Thoracic aorta (tissue), 2 donors: Measurements from ENCODE around the gene HDGFL2. TPM values are rescaled to one million over a fixed set of nuclear protein-coding genes. Genes with fewer than 3 reads are reported as not detected.

Experiments used
- ATAC-seq: fragments of 150-250 bp; one replicate; pipeline ENCODE4 v1.8.0; 2017; ENCODE audit warnings: low read depth; ENCODE audit not compliant: insufficient number of reproducible peaks, low FRiP score
- DNase-seq: peaks from one replicate; pipeline ENCODE4 v3.0.0-alpha.2; 2020; ENCODE audit warnings: low spot score
- H3K27ac ChIP-seq, 2 donors: fragments of 200-600 bp; sonication (generic); 1 replicate in 1 of 2; 2 replicates in 1 of 2; pipeline ENCODE4 v1.5.1; 2016; ENCODE audit warnings: mild to moderate bottlenecking in 2 of 2, moderate library complexity in 2 of 2
- H3K27me3 ChIP-seq: fragments of 200-600 bp; sonication (generic); replicated peaks from 2 replicates; pipeline ENCODE4 v1.6.0; 2016; ENCODE audit warnings: mild to moderate bottlenecking; ENCODE audit not compliant: insufficient read depth
- H3K36me3 ChIP-seq: fragments of 200-600 bp; sonication (generic); one replicate; pipeline ENCODE4 v1.5.1; 2016
- H3K4me1 ChIP-seq, 2 donors: fragments of 200-600 bp; sonication (generic); 1 replicate in 1 of 2; 2 replicates in 1 of 2; pipeline versions ENCODE4 v1.5.1 to v1.6.0; 2016; ENCODE audit warnings: low read depth in 2 of 2, mild to moderate bottlenecking in 1 of 2; ENCODE audit not compliant: control insufficient read depth in 1 of 2
- H3K4me3 ChIP-seq: fragments of 200-600 bp; sonication (generic); 2 replicates; pipeline ENCODE4 v1.5.1; 2016; ENCODE audit warnings: mild to moderate bottlenecking
- H3K9me3 ChIP-seq: fragments of 200-600 bp; sonication (generic); 2 replicates; pipeline ENCODE4 v1.5.1; 2016
- total RNA-seq, 2 donors: library from RNA; depleted of rRNA; stranded (reverse); fragments of >200 nt; gene quantifications; one replicate each; pipeline versions ENCODE4 v1.1.0 to v1.2.3, GENCODE V29; 2016
- TF ChIP-seq, protein P1 (sequence below): fragments of 200-600 bp; sonication (generic); IDR thresholded peaks from one replicate; pipeline ENCODE4 v1.5.1; 2019; ENCODE audit warnings: antibody characterized with exemption

Gene HDGFL2
- total RNA-seq, 2 donors from 2014 or later = 22.7 to 40.3 TPM

GRCh38 chr19:4429771-4430171, 42.3 kb upstream of the HDGFL2 start:
- Histone ChIP-seq H3K4me1 (no peaks in the 10 kb centered on the region), H3K36me3 (no peaks in the 10 kb centered on the region), H3K27ac (no peak overlapping the region), H3K27me3 (no peaks in the 10 kb centered on the region), H3K4me3 (no peak overlapping the region), H3K9me3 (no peaks in the 10 kb centered on the region)
- ATAC-seq = no peak
- no peak for DNase-seq
- TF ChIP-seq, protein P1, sequence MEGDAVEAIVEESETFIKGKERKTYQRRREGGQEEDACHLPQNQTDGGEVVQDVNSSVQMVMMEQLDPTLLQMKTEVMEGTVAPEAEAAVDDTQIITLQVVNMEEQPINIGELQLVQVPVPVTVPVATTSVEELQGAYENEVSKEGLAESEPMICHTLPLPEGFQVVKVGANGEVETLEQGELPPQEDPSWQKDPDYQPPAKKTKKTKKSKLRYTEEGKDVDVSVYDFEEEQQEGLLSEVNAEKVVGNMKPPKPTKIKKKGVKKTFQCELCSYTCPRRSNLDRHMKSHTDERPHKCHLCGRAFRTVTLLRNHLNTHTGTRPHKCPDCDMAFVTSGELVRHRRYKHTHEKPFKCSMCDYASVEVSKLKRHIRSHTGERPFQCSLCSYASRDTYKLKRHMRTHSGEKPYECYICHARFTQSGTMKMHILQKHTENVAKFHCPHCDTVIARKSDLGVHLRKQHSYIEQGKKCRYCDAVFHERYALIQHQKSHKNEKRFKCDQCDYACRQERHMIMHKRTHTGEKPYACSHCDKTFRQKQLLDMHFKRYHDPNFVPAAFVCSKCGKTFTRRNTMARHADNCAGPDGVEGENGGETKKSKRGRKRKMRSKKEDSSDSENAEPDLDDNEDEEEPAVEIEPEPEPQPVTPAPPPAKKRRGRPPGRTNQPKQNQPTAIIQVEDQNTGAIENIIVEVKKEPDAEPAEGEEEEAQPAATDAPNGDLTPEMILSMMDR = no peak

- ATAC-seq (no peak), DNase-seq (no peak)
- Histone ChIP-seq H3K36me3 (no peaks in the 10 kb centered on the region), H3K4me3 (no peak overlapping the region), H3K27me3 (no peaks in the 10 kb centered on the region), H3K4me1 (no peaks in the 10 kb centered on the region), H3K27ac (no peak overlapping the region), H3K9me3 (no peaks in the 10 kb centered on the region)
- TF ChIP-seq, protein P1 = no peak
Observed at GRCh38 chr19:4430760-4431159, 41.3 kb upstream of the HDGFL2 start.

DNA sequence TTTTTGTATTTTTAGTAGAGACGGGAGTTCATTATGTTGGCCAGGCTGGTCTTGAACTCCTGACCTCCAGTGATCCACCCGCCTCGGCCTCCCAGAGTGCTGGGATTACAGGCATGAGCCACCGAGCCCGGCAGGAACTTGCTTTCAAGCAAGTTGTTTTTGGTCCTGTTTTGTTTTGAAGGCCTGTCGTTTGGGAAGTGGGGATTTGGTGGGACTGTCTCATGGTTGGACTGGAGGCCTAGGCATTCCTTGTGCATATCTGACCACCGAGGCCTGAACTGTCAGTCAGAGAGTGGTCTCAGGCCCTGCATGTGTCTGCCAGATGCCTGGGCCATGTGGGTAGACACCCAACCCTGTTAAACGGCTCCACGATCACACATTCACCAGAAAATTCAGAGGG, 40.8 kb upstream of the HDGFL2 start:
- TF ChIP-seq, protein P1 = no peak
- no peak for ATAC-seq
- DNase-seq = no peak
- Histone ChIP-seq H3K4me1 (no peaks in the 10 kb centered on the region), H3K9me3 (no peaks in the 10 kb centered on the region), H3K4me3 (no peak overlapping the region), H3K27me3 (no peaks in the 10 kb centered on the region), H3K36me3 (no peaks in the 10 kb centered on the region), H3K27ac (no peak overlapping the region)

- no peak overlapping the region for H3K4me3 ChIP-seq
- no peak overlapping the region for H3K27ac ChIP-seq
- no peaks in the 10 kb centered on the region for H3K9me3 ChIP-seq
- TF ChIP-seq, protein P1 = no peak
- DNase-seq (no peak), ATAC-seq (no peak)
- H3K4me1 ChIP-seq = no peaks in the 10 kb centered on the region
- H3K27me3 ChIP-seq = no peaks in the 10 kb centered on the region
- H3K36me3 ChIP-seq = no peaks in the 10 kb centered on the region
Observed at GRCh38 chr19:4431808-4432674, 40.1 kb upstream of the HDGFL2 start.

- Histone ChIP-seq H3K9me3 (no peaks in the 10 kb centered on the region), H3K27ac (no peak overlapping the region), H3K36me3 (no peaks in the 10 kb centered on the region), H3K4me1 (no peaks in the 10 kb centered on the region), H3K27me3 (no peaks in the 10 kb centered on the region), H3K4me3 (no peak overlapping the region)
- ATAC-seq (no peak), DNase-seq (no peak)
- TF ChIP-seq, protein P1 = no peak
Observed at GRCh38 chr19:4432918-4433506, 39.1 kb upstream of the HDGFL2 start.
